ENCODE measurements around the gene EEF2.
"Not testable (repeated sequence)": the region's sequence is repeated elsewhere in the genome, so short reads cannot be mapped to it uniquely, and the experiment has no call there.

Gene EEF2

GRCh38 chr19:3950871-3951861, 34.1 kb downstream of the EEF2 start:
- no peak for DNase-seq (ENCODE audit: low read depth in 3 of 3, low spot score in 1 of 3)

- no peak for DNase-seq (ENCODE audit: low read depth in 3 of 3, low spot score in 1 of 3)
Measured at GRCh38 chr19:3949997-3950859, 35.0 kb downstream of the EEF2 start.

GRCh38 chr19:3949294-3949693, 36.0 kb downstream of the EEF2 start:
- no peak for DNase-seq (ENCODE audit: low read depth in 3 of 3, low spot score in 1 of 3)

- not testable (repeated sequence) for DNase-seq (ENCODE audit: low read depth in 3 of 3, low spot score in 1 of 3)
Measured at GRCh38 chr19:3947316-3947933, 37.8 kb downstream of the EEF2 start.

GRCh38 chr19:3945838-3946237, 39.4 kb downstream of the EEF2 start:
- DNase-seq (ENCODE audit: low read depth in 3 of 3, low spot score in 1 of 3) = no peak

GRCh38 chr19:3944018-3944721, 41.1 kb downstream of the EEF2 start:
- no peak for DNase-seq (ENCODE audit: low read depth in 3 of 3, low spot score in 1 of 3)

GRCh38 chr19:3942790-3943409, 42.4 kb downstream of the EEF2 start:
- no peak for DNase-seq (ENCODE audit: low read depth in 3 of 3, low spot score in 1 of 3)

GRCh38 chr19:3938300-3938950, 46.8 kb downstream of the EEF2 start:
- DNase-seq (ENCODE audit: low read depth in 3 of 3, low spot score in 1 of 3) = not testable (repeated sequence)

GRCh38 chr19:3936506-3937442, 48.5 kb downstream of the EEF2 start:
- no peak for DNase-seq (ENCODE audit: low read depth in 3 of 3, low spot score in 1 of 3)

GRCh38 chr19:3932931-3933810, 52.1 kb downstream of the EEF2 start, which contains the start of gene NMRK2:
NMRK2 (plus strand) TSS chr19:3933069; CDS start chr19:3933672, 603 bp downstream.
- DNase-seq (ENCODE audit: low read depth in 3 of 3, low spot score in 1 of 3) = no peak

- DNase-seq (ENCODE audit: low read depth in 3 of 3, low spot score in 1 of 3) = no peak
Measured at GRCh38 chr19:3931041-3931440, 54.2 kb downstream of the EEF2 start.

Data from stimulated activated CD4-positive, alpha-beta T cell treated with anti-CD3 and anti-CD28 coated beads, TNF-alpha, amount 100 ng/mL, for 1 hour (primary cell).